Thymus (tissue), 14 donors: Measurements from ENCODE around the gene GRIA4. TPM values are rescaled to one million over a fixed set of nuclear protein-coding genes. Genes with fewer than 3 reads are reported as not detected.

Experiments
- DNase-seq, 9 donors: peaks; one replicate each; pipeline ENCODE4 v3.0.0-alpha.2; 2013; ENCODE audit warnings: low spot score in 9 of 9, low read depth in 6 of 9, missing footprints in 1 of 9
- H3K27ac ChIP-seq, 2 donors: one replicate each; pipeline ENCODE4 v1.5.1; 2013; ENCODE audit warnings: control low read depth in 1 of 2, low read depth in 1 of 2, low read length in 1 of 2, mild to moderate bottlenecking in 1 of 2, moderate library complexity in 1 of 2
- H3K27me3 ChIP-seq, 2 donors: one replicate each; pipeline ENCODE4 v1.5.1; 2013; ENCODE audit warnings: low read length in 1 of 2; ENCODE audit not compliant: control insufficient read depth in 2 of 2, insufficient read depth in 1 of 2
- H3K36me3 ChIP-seq, 2 donors: one replicate each; pipeline ENCODE4 v1.5.1; 2013; ENCODE audit warnings: low read length in 1 of 2, mild to moderate bottlenecking in 1 of 2, moderate library complexity in 1 of 2; ENCODE audit not compliant: control insufficient read depth in 2 of 2, insufficient read depth in 2 of 2
- H3K4me1 ChIP-seq, 2 donors: one replicate each; pipeline ENCODE4 v1.5.1; 2013; ENCODE audit warnings: low read length in 2 of 2; ENCODE audit not compliant: control insufficient read depth in 2 of 2, insufficient read depth in 2 of 2
- H3K4me3 ChIP-seq, 2 donors: one replicate each; pipeline ENCODE4 v1.5.1; 2013; ENCODE audit warnings: low read length in 2 of 2, control low read depth in 1 of 2, mild to moderate bottlenecking in 1 of 2
- H3K9me3 ChIP-seq, 2 donors: one replicate each; pipeline ENCODE4 v1.5.1; 2013; ENCODE audit warnings: low read length in 1 of 2, mild to moderate bottlenecking in 1 of 2; ENCODE audit not compliant: control insufficient read depth in 2 of 2, insufficient read depth in 1 of 2
- WGBS: extraction: QIAGEN DNeasy Blood & Tissue Kit; methylation state at CpG from one replicate; pipeline ENCODE4 v1.1.7; 2013; 5-methylcytosine and 5-hydroxymethylcytosine counted together
- long read RNA-seq, 10 donors: transcript quantifications; one replicate each; lab custom pipeline, GENCODE V29; 2026
- polyA plus RNA-seq: library from polyadenylated mRNA; stranded (reverse); fragments of 200-250 nt; gene quantifications from one replicate; pipeline ENCODE4 v1.2.3, GENCODE V29; 2013
- total RNA-seq: library from RNA; stranded (reverse); fragments of 120-200 nt; gene quantifications from one replicate; pipeline ENCODE4 v1.2.4, GENCODE V29; 2013
- donor health status: healthy.

The GRIA4 gene
- under 0.01 TPM for total RNA-seq
- polyA plus RNA-seq, result 0.14 TPM
- long read RNA-seq, donor 1, result 0 reads
- long read RNA-seq, donor 2, result 0 reads
- long read RNA-seq, donor 3, result 0 reads
- long read RNA-seq, donor 4, result 0 reads
- long read RNA-seq, donor 5, result 0 reads
- long read RNA-seq, donor 6, result 0 reads
- long read RNA-seq, donor 7, result 0 reads
- long read RNA-seq, donor 8, result 0 reads
- long read RNA-seq, donor 9, result 0 reads
- long read RNA-seq, donor 10, result 0 reads

- H3K27ac ChIP-seq, result no peak within 1 kb of the TSS
- no peak for DNase-seq
Observed at GRCh38 chr11:105609832-105610781, at the start of gene GRIA4. GRIA4 (plus strand) TSS chr11:105610073; CDS start chr11:105610998, 925 bp downstream.

GRCh38 chr11:105573091-105573490 lies 36.8 kb upstream of the GRIA4 start:
- DNase-seq, result no peak
- no peaks in the 10 kb centered on the region for H3K36me3 ChIP-seq
- H3K4me3 ChIP-seq, result no peak overlapping the region
- no peaks in the 10 kb centered on the region for H3K4me1 ChIP-seq
- no peak overlapping the region for H3K27ac ChIP-seq
- H3K27me3 ChIP-seq, result no peaks in the 10 kb centered on the region
- 75% methylated on average over 3 of the region's 3 CpGs for WGBS
- H3K9me3 ChIP-seq, result no peaks in the 10 kb centered on the region

More at GRCh38 chr11:105609832-105610781, at the start of gene GRIA4:
- Histone ChIP-seq H3K36me3 (no peaks in the 10 kb centered on the region), H3K9me3 (no peaks in the 10 kb centered on the region), H3K4me1 (no peaks in the 10 kb centered on the region), H3K4me3 (no peak within 1 kb of the TSS), H3K27me3 (peaks cover 5 to 33% of the 10 kb centered on the region in 2 donors)
- WGBS, result 3% methylated on average over 54 of the region's 54 CpGs

- WGBS, result 94% methylated on average over 3 of the region's 3 CpGs
- no peak for DNase-seq
- no peaks in the 10 kb centered on the region for H3K9me3 ChIP-seq
- H3K27me3 ChIP-seq, result no peaks in the 10 kb centered on the region
- H3K4me1 ChIP-seq, result no peaks in the 10 kb centered on the region
- H3K27ac ChIP-seq, result no peak overlapping the region
- no peak overlapping the region for H3K4me3 ChIP-seq
- no peaks in the 10 kb centered on the region for H3K36me3 ChIP-seq
Observed at GRCh38 chr11:105574974-105575373, 34.9 kb upstream of the GRIA4 start.

- Histone ChIP-seq H3K27ac (no peak overlapping the region), H3K27me3 (no peaks in the 10 kb centered on the region), H3K36me3 (no peaks in the 10 kb centered on the region), H3K4me3 (no peak overlapping the region), H3K9me3 (no peaks in the 10 kb centered on the region), H3K4me1 (no peaks in the 10 kb centered on the region)
- no peak for DNase-seq
- 77% methylated on average over 2 of the region's 2 CpGs for WGBS
Observed at GRCh38 chr11:105577641-105578040, 32.2 kb upstream of the GRIA4 start.

GRCh38 chr11:105579111-105579510 lies 30.8 kb upstream of the GRIA4 start:
- no peaks in the 10 kb centered on the region for H3K27me3 ChIP-seq
- WGBS, result 94% methylated on average over 2 of the region's 2 CpGs

GRCh38 chr11:105582497-105582896 lies 27.4 kb upstream of the GRIA4 start:
- H3K27ac ChIP-seq, result no peak overlapping the region
- no peaks in the 10 kb centered on the region for H3K27me3 ChIP-seq
- H3K36me3 ChIP-seq, result no peaks in the 10 kb centered on the region
- no peak overlapping the region for H3K4me3 ChIP-seq
- WGBS, result 84% methylated on average over 4 of the region's 4 CpGs
- H3K4me1 ChIP-seq, result no peaks in the 10 kb centered on the region
- no peak for DNase-seq
- no peaks in the 10 kb centered on the region for H3K9me3 ChIP-seq

More at GRCh38 chr11:105579111-105579510, 30.8 kb upstream of the GRIA4 start:
- no peak for DNase-seq
- no peak overlapping the region for H3K27ac ChIP-seq
- no peaks in the 10 kb centered on the region for H3K36me3 ChIP-seq
- H3K4me1 ChIP-seq, result no peaks in the 10 kb centered on the region
- H3K9me3 ChIP-seq, result no peaks in the 10 kb centered on the region
- H3K4me3 ChIP-seq, result no peak overlapping the region

- no peak overlapping the region for H3K4me3 ChIP-seq
- H3K9me3 ChIP-seq, result no peaks in the 10 kb centered on the region
- no peak overlapping the region for H3K27ac ChIP-seq
- no peaks in the 10 kb centered on the region for H3K36me3 ChIP-seq
- no peaks in the 10 kb centered on the region for H3K27me3 ChIP-seq
- no peak for DNase-seq
- WGBS, result 95% methylated on average over 2 of the region's 2 CpGs
- H3K4me1 ChIP-seq, result no peaks in the 10 kb centered on the region
Observed at GRCh38 chr11:105588001-105588400, 21.9 kb upstream of the GRIA4 start.

GRCh38 chr11:105589346-105589745 lies 20.5 kb upstream of the GRIA4 start:
- 89% methylated on average over 4 of the region's 4 CpGs for WGBS
- no peak overlapping the region for H3K27ac ChIP-seq
- H3K9me3 ChIP-seq, result no peaks in the 10 kb centered on the region
- no peaks in the 10 kb centered on the region for H3K36me3 ChIP-seq
- H3K4me3 ChIP-seq, result no peak overlapping the region
- no peaks in the 10 kb centered on the region for H3K27me3 ChIP-seq
- DNase-seq, result no peak
- no peaks in the 10 kb centered on the region for H3K4me1 ChIP-seq

GRCh38 chr11:105592035-105592434 lies 17.8 kb upstream of the GRIA4 start:
- H3K4me3 ChIP-seq, result no peak overlapping the region
- H3K36me3 ChIP-seq, result no peaks in the 10 kb centered on the region
- 93% methylated on average over 5 of the region's 5 CpGs for WGBS
- no peaks in the 10 kb centered on the region for H3K27me3 ChIP-seq
- no peak for DNase-seq
- H3K27ac ChIP-seq, result no peak overlapping the region
- H3K9me3 ChIP-seq, result no peaks in the 10 kb centered on the region
- H3K4me1 ChIP-seq, result no peaks in the 10 kb centered on the region
